ENCODE measurements around the gene FAM177B.

DNA sequence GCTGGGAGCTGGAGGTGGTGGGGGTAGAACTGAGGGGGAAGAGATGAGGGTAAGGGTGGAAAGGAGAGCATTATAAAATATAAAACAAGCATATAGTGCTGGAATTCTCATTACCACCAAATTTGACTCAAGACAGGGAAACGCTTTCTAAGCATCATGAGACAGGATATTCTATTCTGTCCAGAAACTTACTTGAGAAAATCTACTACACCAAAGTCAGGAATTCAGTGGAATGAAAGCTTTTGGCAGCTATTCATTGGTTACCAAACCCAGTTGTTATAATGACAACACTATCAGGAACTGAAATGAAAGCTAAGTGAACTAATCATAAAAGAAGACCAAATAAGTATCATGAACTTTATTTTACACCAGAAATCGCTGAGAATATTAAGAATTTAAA, 39.2 kb upstream of the FAM177B start:
- no peak for TF ChIP-seq CTCF (conservative IDR thresholded peaks at IDR 0.05; ENCODE audit: low read length)
- TF ChIP-seq EZH2phosphoT487 (IDR thresholded peaks at IDR 0.05; ENCODE audit: borderline replicate concordance, low read depth, low read length) = no peak

All from OCI-LY7 (cell line).